Parathyroid adenoma (tissue), 2 donors: ENCODE data around the gene TMEM233.
A peak's percentile ranks its signal among the peaks of the same experiment; 100 is the strongest.

Experiments used
- H2AFZ ChIP-seq: fragments of 300-600 bp; sonication (generic); one replicate; pipeline ENCODE4 v1.7.0; 2017; ENCODE audit warnings: antibody characterized with exemption, mild to moderate bottlenecking
- H3K27ac ChIP-seq: fragments of 300-600 bp; sonication (generic); one replicate; pipeline ENCODE4 v1.7.0; 2017
- H3K27me3 ChIP-seq: fragments of 300-600 bp; sonication (generic); one replicate; pipeline ENCODE4 v1.7.0; 2017; ENCODE audit warnings: low read length; ENCODE audit not compliant: control insufficient read depth, insufficient read depth
- H3K36me3 ChIP-seq: fragments of 300-600 bp; sonication (generic); one replicate; pipeline ENCODE4 v1.7.0; 2017; ENCODE audit warnings: low read length; ENCODE audit not compliant: control insufficient read depth, insufficient read depth
- H3K4me1 ChIP-seq: fragments of 300-600 bp; sonication (generic); one replicate; pipeline ENCODE4 v1.7.0; 2017; ENCODE audit warnings: control low read depth
- H3K4me2 ChIP-seq: fragments of 300-600 bp; sonication (generic); one replicate; pipeline ENCODE4 v1.7.0; 2017; ENCODE audit warnings: low read length
- H3K4me3 ChIP-seq: fragments of 300-600 bp; sonication (generic); one replicate; pipeline ENCODE4 v1.7.0; 2017; ENCODE audit warnings: low read depth, low read length
- H3K79me2 ChIP-seq: fragments of 300-600 bp; sonication (generic); one replicate; pipeline ENCODE4 v1.7.0; 2017; ENCODE audit warnings: control low read depth
- H3K9ac ChIP-seq: fragments of 300-600 bp; sonication (generic); one replicate; pipeline ENCODE4 v1.7.0; 2017; ENCODE audit warnings: mild to moderate bottlenecking
- H3K9me3 ChIP-seq: fragments of 300-600 bp; sonication (generic); one replicate; pipeline ENCODE4 v1.7.0; 2017; ENCODE audit warnings: low read length; ENCODE audit not compliant: control insufficient read depth
- CTCF ChIP-seq: fragments of 300-600 bp; sonication (generic); IDR thresholded peaks from one replicate; pipeline ENCODE4 v1.7.0; 2017; ENCODE audit warnings: antibody characterized with exemption, mild to moderate bottlenecking
- donor health status: primary hyperparathyroidism.

Gene TMEM233

GRCh38 chr12:119665164-119665929 lies 71.8 kb downstream of the TMEM233 start:
- Histone ChIP-seq H3K4me3 (peak overlapping the region; percentile 24), H3K36me3 (no peaks in the 10 kb centered on the region), H3K9ac (no peak overlapping the region), H3K4me2 (peak overlapping the region; percentile 45), H3K79me2 (peaks cover 7% of the 10 kb centered on the region), H3K27me3 (no peaks in the 10 kb centered on the region), H2AFZ (no peak overlapping the region), H3K4me1 (peaks cover 37% of the 10 kb centered on the region), H3K9me3 (no peaks in the 10 kb centered on the region), H3K27ac (peak overlapping the region; percentile 33)
- TF ChIP-seq CTCF = no peak

GRCh38 chr12:119666226-119666795 lies 72.7 kb downstream of the TMEM233 start:
- peaks cover 38% of the 10 kb centered on the region for H3K4me1 ChIP-seq
- H3K36me3 ChIP-seq = no peaks in the 10 kb centered on the region
- peak overlapping the region; percentile 45 for H3K4me2 ChIP-seq
- peak overlapping the region; percentile 4 for H3K27ac ChIP-seq
- H3K27me3 ChIP-seq = no peaks in the 10 kb centered on the region
- no peaks in the 10 kb centered on the region for H3K9me3 ChIP-seq
- H3K4me3 ChIP-seq = peak overlapping the region; percentile 15
- peaks cover 7% of the 10 kb centered on the region for H3K79me2 ChIP-seq
- no peak overlapping the region for H3K9ac ChIP-seq
- TF ChIP-seq CTCF = no peak
- H2AFZ ChIP-seq = peak overlapping the region; percentile 43

GRCh38 chr12:119666900-119667576 lies 73.5 kb downstream of the TMEM233 start:
- Histone ChIP-seq H3K36me3 (no peaks in the 10 kb centered on the region), H3K4me2 (peak overlapping the region; percentile 63), H3K4me3 (peak overlapping the region; percentile 93), H3K27ac (no peak overlapping the region), H3K79me2 (peaks cover 7% of the 10 kb centered on the region), H3K9ac (no peak overlapping the region), H2AFZ (peak overlapping the region; percentile 98), H3K9me3 (no peaks in the 10 kb centered on the region), H3K4me1 (peaks cover 38% of the 10 kb centered on the region), H3K27me3 (no peaks in the 10 kb centered on the region)
- TF ChIP-seq CTCF = no peak

GRCh38 chr12:119667577-119668323 lies 74.2 kb downstream of the TMEM233 start, which contains the start of gene PRKAB1:
Gene PRKAB1, plus strand, starts transcription at chr12:119668133. Its CDS starts 112 bp downstream, at chr12:119668245.
- Histone ChIP-seq H3K79me2 (peaks cover 7% of the 10 kb centered on the region), H3K9me3 (no peaks in the 10 kb centered on the region), H3K4me1 (peaks cover 38% of the 10 kb centered on the region), H3K4me3 (peak within 1 kb of the TSS; percentile 93), H3K27me3 (no peaks in the 10 kb centered on the region), H3K4me2 (peak within 1 kb of the TSS; percentile 88), H3K36me3 (no peaks in the 10 kb centered on the region), H3K9ac (peak within 1 kb of the TSS; percentile 81), H2AFZ (peak within 1 kb of the TSS; percentile 98), H3K27ac (peak within 1 kb of the TSS; percentile 78)
- TF ChIP-seq CTCF = peak; percentile 99
